Activated CD4-positive, alpha-beta T cell treated with anti-CD3 and anti-CD28 coated beads, Interleukin-2, amount 50 U/mL, for 48 hours (primary cell): ENCODE data around the gene PQBP1.
A peak's percentile ranks its signal among the peaks of the same experiment; 100 is the strongest.

Experiments used
- DNase-seq, 2 experiments: peaks; one replicate each; pipeline ENCODE4 v3.0.0-alpha.2; 2020

Gene PQBP1

GRCh38 chrX:48902776-48903175 is 5.0 kb downstream of the PQBP1 start:
- no peak for DNase-seq

DNA sequence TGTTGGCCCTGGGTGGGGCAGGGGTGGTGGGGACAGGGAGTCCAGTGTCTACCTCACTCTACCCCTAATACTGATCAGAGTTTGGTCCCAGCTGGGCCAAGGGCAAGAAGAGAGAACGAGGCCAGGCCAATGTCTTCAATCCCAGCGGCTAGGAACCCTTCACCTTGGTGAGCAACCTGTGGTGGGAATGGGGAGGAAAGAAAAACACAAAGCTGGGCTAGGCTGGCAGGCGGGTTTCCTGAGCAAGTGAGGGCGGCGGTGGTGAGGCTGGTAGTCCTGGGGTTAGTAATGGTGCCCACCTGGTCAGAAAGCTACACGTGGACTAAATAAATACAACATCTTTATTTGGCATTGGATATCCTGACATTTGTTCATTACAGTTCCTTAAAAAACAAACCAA is 5.6 kb downstream of the PQBP1 start:
- no peak for DNase-seq

DNA sequence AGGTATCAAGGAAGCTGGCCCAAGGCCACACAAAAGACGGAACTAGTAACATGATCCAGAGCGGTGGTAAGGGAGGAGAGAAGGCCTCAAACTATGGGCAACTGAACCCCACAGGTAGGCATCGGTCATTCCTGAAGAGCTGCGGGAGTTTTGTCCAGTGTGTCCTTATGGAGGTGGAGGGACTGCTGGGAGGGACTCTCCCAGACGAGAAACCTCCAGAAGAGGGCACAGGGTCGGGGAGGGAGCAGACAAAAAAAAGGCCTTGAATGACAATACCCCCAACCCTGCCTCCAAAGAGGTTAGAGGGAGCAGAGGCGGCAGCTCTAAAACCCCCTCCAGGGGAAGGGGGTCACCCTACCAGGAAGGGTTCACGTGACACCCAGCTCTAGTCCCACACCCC is 6.5 kb downstream of the PQBP1 start:
- no peak for DNase-seq

- no peak for DNase-seq
These were observed 6.9 kb downstream of the PQBP1 start for GRCh38 chrX:48904626-48905025.

GRCh38 chrX:48905090-48905790 is 7.5 kb downstream of the PQBP1 start:
- no peak for DNase-seq

DNA sequence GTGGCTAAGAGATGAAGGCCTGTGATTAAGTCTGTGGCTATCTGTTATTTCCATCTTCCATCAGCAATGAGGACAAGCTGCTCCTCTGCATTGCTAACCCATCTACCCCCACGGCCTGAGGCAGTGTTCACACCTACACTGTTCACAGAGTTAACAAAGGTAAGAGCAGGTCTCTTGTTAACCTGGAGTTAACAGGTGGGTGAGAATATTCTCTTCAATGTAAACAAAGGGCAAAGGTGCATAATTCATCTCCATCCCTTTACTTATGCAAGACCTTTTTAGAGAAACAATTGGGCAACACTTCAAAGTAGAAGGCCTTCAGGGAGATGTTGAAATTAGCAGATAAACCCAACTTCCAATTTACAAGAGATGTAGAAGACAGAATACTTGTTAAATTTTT is 10.9 kb downstream of the PQBP1 start:
- no peak for DNase-seq

DNA sequence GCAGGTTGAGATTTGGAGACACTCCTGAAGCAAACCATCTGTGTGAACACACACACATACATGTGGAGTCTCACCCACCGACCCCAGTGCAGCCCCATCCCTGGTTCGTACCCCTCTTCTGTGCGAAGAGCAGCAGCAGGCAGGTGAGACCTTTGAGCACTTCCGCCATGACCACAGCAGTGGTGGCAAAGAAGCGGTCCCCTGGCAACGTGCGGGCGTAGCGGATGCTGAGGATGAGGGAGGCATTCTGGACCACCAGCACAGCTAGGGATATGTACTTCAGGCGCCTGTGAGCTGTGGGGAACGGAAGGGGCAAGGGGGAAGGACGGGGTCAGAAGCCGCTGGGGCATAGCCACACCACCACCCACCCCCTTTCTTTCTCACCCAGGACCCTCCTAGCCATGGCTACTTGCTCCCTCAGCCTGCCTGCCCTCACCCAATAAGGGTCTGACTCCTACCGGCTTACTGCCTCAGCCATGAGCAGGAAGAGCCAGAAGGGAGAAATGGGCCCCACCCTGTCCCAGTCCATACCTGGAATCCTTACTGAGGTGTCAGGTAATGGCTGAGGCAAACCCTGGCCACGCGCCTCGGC is 12.1 kb downstream of the PQBP1 start:
- DNase-seq = no peak

DNA sequence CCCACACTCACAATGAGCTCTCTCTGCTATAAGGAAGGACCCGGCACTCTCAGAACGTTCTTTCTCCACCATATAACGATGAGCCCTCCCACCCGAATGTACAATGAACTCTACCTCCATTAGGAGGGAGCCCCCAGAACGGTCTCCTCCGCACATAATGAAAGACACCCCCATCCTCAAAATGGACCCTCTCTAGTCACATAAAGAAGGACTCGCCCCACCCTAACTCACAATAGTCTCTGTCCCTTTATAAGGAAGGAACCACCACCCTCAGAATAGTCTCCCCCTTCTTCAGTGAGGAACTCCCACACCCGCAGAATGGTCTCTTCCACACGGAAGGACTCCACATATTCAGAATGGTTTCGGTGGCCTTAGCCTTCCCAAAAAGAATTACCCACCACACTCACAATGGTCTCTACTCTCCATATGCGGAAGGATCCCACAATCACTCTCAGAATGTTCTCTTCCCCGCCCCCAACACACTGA is 13.2 kb downstream of the PQBP1 start:
- no peak for DNase-seq

- peak; percentile 87 to 90 for DNase-seq
These were observed 13.9 kb downstream of the PQBP1 start, which contains the start of gene SLC35A2 for GRCh38 chrX:48911412-48912182. Gene SLC35A2, minus strand, starts transcription at chrX:48911646. Its CDS starts 10 bp downstream, at chrX:48911636.

DNA sequence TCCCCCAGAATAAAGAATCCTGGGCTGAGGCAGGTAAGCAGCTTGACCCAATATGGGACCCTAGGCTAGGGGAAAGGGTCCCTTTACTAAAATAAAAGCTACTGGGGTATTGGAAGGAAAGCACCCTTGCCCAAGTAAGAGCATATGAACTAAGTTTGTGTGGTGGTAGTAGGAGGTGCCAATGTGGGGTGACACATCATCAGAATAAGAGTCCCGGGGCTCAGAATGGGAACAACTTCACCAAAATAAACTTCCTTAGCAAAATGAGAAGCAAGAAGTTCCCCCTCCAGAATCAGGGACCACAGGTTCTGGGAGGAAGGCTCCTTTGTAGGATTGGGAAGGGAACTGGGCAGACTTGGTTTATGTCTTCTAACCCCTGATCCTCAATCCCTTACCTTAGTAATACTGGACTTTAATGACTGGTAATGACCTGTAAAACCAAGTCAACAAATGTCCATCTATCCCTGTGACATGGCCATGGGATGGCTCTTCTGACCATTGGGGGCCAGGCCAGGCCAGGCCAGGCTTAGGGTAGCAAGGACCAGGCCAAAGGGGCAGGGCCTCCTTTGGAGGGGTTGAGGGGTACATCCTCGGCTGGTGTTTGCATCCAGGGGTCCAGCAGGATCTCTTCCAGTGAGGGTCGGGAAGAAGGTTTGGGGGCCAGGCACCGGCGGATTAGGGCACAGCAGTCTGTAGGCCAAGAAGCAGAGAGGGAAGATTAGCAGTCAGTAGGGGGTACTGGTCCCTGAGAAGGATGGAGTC is 16.1 kb downstream of the PQBP1 start:
- DNase-seq = no peak

- no peak for DNase-seq
These were observed 17.1 kb downstream of the PQBP1 start for GRCh38 chrX:48914593-48915493.

- peak; percentile 83 to 88 for DNase-seq
These were observed 19.6 kb downstream of the PQBP1 start for GRCh38 chrX:48917139-48918001.

DNA sequence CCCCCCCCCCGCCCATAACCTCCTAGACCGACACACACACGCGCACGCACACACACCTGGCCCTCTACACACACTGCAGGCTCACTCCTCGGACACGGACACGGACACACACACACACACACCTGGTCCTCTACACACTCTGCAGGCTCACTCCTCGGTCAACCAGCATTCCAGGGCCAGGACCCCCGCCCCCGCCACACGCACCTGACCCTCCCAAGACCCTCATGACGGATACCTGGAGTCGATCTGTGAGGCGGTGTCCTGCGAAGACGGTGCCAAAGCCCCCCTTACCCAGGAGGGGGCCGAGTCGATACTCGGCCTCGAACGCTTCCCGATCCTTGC is 20.5 kb downstream of the PQBP1 start:
- no peak for DNase-seq

- peak; percentile 88 to 91 for DNase-seq
These were observed 21.1 kb downstream of the PQBP1 start, which contains the start of gene PIM2 for GRCh38 chrX:48918643-48919340. Gene PIM2, minus strand, starts transcription at chrX:48919024. Its CDS starts 190 bp downstream, at chrX:48918834.

- DNase-seq = peak; percentile 51 to 61
These were observed 21.7 kb downstream of the PQBP1 start for GRCh38 chrX:48919360-48919841.

DNA sequence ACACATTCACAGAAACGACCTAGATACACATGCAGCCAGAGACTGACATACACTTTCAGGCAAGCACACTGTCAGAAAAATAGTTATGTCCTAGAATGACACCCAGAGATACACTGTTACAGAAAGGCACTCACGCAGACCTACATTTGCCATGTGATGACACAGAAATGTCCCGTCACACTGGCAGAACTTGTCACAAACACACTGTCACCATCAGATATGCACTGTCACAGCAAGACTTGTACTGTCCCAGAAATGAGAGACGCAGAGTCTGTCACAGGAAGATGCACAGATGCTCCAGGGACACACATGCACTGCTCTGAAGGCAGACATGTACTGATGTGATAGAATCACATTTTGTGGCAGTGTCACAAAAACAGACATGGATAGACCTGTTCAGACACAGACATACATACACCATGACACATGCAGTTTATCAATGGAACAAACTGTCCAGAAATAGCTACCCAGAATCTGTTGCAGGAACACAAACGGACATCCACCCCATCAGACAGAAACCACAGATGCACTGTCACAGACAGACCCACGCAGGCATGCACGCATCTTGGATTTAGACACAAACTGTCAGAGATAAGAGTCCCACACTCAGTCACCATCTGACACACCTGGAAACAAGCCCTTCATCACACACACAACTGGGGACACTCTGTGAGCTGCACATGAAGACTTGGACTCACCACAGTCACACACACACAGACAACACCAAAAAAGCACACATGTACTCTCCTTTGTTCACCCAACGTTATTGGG is 22.4 kb downstream of the PQBP1 start:
- no peak for DNase-seq

DNA sequence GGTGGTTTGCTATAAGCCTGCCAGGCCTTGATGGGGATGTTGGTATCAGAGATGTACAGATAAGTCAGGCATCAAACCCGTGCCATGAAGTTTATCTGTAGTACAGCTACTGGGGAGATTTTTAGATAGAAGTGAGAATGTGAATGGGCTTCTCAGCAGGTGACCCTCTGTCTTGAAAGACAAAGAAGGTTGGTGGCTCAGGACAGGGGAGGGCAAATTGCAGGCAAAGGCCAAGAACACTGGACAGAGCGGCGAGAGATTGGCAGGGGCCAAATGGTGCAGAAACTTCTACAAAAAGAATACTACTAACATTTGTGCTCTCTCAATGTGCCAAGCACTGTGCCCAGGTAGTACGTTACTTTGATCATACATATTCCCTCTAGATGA is 23.0 kb downstream of the PQBP1 start:
- no peak for DNase-seq

DNA sequence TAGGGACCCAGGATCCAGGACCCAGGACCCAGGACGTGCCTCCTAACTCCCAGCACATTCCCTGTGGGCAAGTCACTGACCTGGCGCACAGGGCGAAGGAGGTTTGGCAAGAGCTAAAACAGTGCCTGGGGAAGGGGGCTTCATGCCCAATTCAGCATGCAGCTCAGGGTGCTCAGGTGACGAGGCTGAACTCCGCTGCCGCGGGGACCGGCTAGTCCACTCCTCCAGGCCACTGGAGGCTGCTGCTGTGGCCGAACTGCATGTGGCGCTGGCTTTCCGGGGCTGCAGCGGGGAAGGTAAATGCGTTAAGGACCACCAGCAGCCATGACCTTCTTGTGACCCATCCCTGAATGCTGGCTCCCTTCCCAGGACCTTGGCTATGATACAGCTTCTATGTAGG is 26.0 kb downstream of the PQBP1 start:
- DNase-seq = no peak

DNA sequence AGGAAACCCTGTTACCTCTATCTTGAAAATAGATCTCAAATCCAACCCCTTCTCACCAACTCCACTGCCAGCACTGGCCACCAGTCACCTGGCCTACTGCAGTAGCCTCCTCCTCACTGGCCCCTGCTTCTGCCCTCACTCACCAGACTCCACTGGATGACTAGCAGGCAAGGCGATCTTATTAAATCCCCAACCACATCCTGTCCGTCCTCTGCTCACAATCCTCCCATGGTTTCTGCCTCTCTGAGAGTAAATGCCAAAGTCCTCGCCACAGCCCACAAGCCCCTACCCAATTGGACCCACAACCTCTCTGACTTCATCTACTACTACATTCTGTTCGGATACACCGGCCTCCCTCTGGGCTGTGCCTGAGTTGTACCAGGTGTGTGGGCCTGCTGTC is 26.5 kb downstream of the PQBP1 start:
- DNase-seq = no peak
